Left lung (tissue), 10 donors: ENCODE results near the gene SMARCA2. TPM values are rescaled to one million over a fixed set of nuclear protein-coding genes. Genes with fewer than 3 reads are reported as not detected.

ENCODE experiments used
- ATAC-seq: fragments of 200-7000 bp; cut with Tn5 transposase; one replicate; pipeline ENCODE4 v1.9.1; 2020; ENCODE audit warnings: moderate library complexity
- DNase-seq, 4 donors: peaks; one replicate each; pipeline ENCODE4 v3.0.0-alpha.2; 2013 to 2020
- H3K27ac ChIP-seq, 2 donors: fragments of 200-600 bp; sonication (generic) in 1 of 2; one replicate each; pipeline versions ENCODE4 v1.5.0 to v1.8.0; 2020 to 2021
- H3K27me3 ChIP-seq, 2 donors: fragments of 200-600 bp; sonication (generic) in 1 of 2; one replicate each; pipeline versions ENCODE4 v1.5.0 to v1.8.0; 2020 to 2021
- H3K36me3 ChIP-seq, 2 donors: fragments of 200-600 bp; sonication (generic) in 1 of 2; one replicate each; pipeline versions ENCODE4 v1.5.0 to v1.8.0; 2020 to 2021
- H3K4me1 ChIP-seq, 2 donors: fragments of 200-600 bp; one replicate each; pipeline ENCODE4 v1.8.0; 2021
- H3K4me3 ChIP-seq, 2 donors: fragments of 200-600 bp; sonication (generic) in 1 of 2; one replicate each; pipeline versions ENCODE4 v1.5.0 to v1.8.0; 2020 to 2021; ENCODE audit warnings: mild to moderate bottlenecking in 1 of 2
- H3K9me3 ChIP-seq, 2 donors: fragments of 200-600 bp; sonication (generic) in 1 of 2; one replicate each; pipeline versions ENCODE4 v1.5.0 to v1.8.0; 2020 to 2021
- intact Hi-C, 2 donors: fragments of 100-400 bp; cut with DNase I; formaldehyde crosslinking; loops; one replicate each; pipeline versions ENCODE4 v1.11.2 to v1.14.2; 2022
- polyA plus RNA-seq, 6 donors: library from polyadenylated mRNA; unstranded; fragments of 120-200 nt; gene quantifications; one replicate each; pipeline ENCODE4 v1.2.1, GENCODE V29; 2013; ENCODE audit not compliant: insufficient read length in 6 of 6
- total RNA-seq, 2 donors: library from RNA; stranded (reverse); fragmentation: NEBNext Ultra II Directional; extraction: Animal tissue kit (Norgen Biotek cat#: 25700); gene quantifications; one replicate each; pipeline ENCODE4 v1.2.1, GENCODE V29; 2021
- TF ChIP-seq, protein P1 (sequence below), 2 donors: fragments of 200-600 bp; sonication (generic) in 1 of 2; IDR thresholded peaks; one replicate each; pipeline versions ENCODE4 v1.5.0 to v1.8.0; 2021; ENCODE audit warnings: antibody characterized with exemption in 2 of 2
- donor health status: DM: no; HTN: yes; CAD: no.
- donor health status: DM: no; HTN: no; CAD: no.

SMARCA2 gene
- total and polyA plus RNA-seq, 8 donors: 110 to 207 (median 152) TPM

GRCh38 chr9:2151171-2151570, 136.0 kb downstream of the SMARCA2 start:
- H3K4me1 ChIP-seq: peaks cover 0 to 4% of the 10 kb centered on the region in 2 donors
- H3K27me3 ChIP-seq: no peaks in the 10 kb centered on the region
- no peak overlapping the region for H3K27ac ChIP-seq
- ATAC-seq: no peak
- no peaks in the 10 kb centered on the region for H3K36me3 ChIP-seq
- no peaks in the 10 kb centered on the region for H3K9me3 ChIP-seq
- TF ChIP-seq, protein P1, sequence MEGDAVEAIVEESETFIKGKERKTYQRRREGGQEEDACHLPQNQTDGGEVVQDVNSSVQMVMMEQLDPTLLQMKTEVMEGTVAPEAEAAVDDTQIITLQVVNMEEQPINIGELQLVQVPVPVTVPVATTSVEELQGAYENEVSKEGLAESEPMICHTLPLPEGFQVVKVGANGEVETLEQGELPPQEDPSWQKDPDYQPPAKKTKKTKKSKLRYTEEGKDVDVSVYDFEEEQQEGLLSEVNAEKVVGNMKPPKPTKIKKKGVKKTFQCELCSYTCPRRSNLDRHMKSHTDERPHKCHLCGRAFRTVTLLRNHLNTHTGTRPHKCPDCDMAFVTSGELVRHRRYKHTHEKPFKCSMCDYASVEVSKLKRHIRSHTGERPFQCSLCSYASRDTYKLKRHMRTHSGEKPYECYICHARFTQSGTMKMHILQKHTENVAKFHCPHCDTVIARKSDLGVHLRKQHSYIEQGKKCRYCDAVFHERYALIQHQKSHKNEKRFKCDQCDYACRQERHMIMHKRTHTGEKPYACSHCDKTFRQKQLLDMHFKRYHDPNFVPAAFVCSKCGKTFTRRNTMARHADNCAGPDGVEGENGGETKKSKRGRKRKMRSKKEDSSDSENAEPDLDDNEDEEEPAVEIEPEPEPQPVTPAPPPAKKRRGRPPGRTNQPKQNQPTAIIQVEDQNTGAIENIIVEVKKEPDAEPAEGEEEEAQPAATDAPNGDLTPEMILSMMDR (IDR thresholded peaks at IDR 0.05): no peak
- no peak overlapping the region for H3K4me3 ChIP-seq
- intact Hi-C loops: no loop called here
- DNase-seq: no peak

- H3K4me1 ChIP-seq: peaks cover 11 to 15% of the 10 kb centered on the region in 2 donors
- no peak overlapping the region for H3K27ac ChIP-seq
- ATAC-seq (no peak), DNase-seq (no peak)
- intact Hi-C loops: no loop called here
- H3K9me3 ChIP-seq: no peaks in the 10 kb centered on the region
- TF ChIP-seq, protein P1 (IDR thresholded peaks at IDR 0.05): no peak
- no peak overlapping the region for H3K4me3 ChIP-seq
- no peaks in the 10 kb centered on the region for H3K36me3 ChIP-seq
- no peaks in the 10 kb centered on the region for H3K27me3 ChIP-seq
Measured at GRCh38 chr9:2152966-2153629, 138.0 kb downstream of the SMARCA2 start.

GRCh38 chr9:2153630-2154217, 138.6 kb downstream of the SMARCA2 start:
- DNase-seq: no peak
- H3K4me1 ChIP-seq: peaks cover 11 to 20% of the 10 kb centered on the region in 2 donors
- H3K27ac ChIP-seq: no peak overlapping the region
- TF ChIP-seq, protein P1 (IDR thresholded peaks at IDR 0.05): no peak
- H3K9me3 ChIP-seq: no peaks in the 10 kb centered on the region
- H3K4me3 ChIP-seq: no peak overlapping the region
- no peak for ATAC-seq
- no peaks in the 10 kb centered on the region for H3K27me3 ChIP-seq
- no peaks in the 10 kb centered on the region for H3K36me3 ChIP-seq
- intact Hi-C loops: no loop called here

DNA sequence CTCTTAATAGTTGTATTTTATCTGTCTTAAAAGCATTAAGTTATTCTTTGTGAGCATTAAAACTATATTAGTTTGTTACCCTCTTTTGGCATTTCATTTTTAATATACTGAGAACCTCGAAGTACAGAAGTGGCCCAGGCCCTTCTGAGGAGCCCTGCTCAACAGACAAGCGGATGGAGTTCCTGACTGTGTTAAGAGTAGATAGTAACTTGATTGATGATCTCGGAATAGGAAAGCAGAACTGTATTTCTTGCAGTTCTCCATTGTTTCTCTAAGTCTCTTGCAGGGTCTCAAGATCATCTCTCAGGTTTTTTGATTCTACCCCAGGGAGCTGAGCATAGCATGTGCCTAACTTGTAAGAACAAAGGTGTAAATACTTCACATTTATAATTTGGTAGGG, 139.6 kb downstream of the SMARCA2 start:
- Histone ChIP-seq H3K4me3 (no peak overlapping the region), H3K27me3 (no peaks in the 10 kb centered on the region), H3K9me3 (no peaks in the 10 kb centered on the region), H3K27ac (no peak overlapping the region), H3K36me3 (no peaks in the 10 kb centered on the region), H3K4me1 (peaks cover 11 to 30% of the 10 kb centered on the region in 2 donors)
- TF ChIP-seq, protein P1 (IDR thresholded peaks at IDR 0.05): no peak
- no peak for DNase-seq
- no peak for ATAC-seq
- intact Hi-C loops: no loop called here

DNA sequence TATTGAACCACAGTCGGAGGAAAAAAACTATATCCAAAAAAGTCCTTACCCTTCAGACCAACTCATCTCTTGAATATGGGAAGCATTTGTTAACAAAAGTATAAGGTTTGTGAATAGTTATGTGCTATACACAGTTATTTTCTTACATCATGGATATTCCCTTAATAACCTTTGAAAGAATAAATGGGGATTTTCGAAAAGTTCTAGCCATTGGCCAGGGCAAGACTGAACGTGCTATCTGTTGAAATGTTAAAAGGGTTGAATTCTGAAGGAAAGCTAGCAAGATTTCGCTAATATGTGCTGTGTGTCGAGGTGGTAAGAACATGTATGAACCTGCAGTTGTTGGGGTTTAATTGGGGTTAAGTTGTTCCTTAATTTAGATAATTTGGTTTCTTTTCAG, 140.8 kb downstream of the SMARCA2 start:
- ATAC-seq (no peak), DNase-seq (no peak)
- intact Hi-C loops: no loop called here
- Histone ChIP-seq H3K27me3 (no peaks in the 10 kb centered on the region), H3K4me3 (no peak overlapping the region), H3K36me3 (no peaks in the 10 kb centered on the region), H3K27ac (no peak overlapping the region), H3K9me3 (no peaks in the 10 kb centered on the region), H3K4me1 (peaks cover 20 to 42% of the 10 kb centered on the region in 2 donors)
- TF ChIP-seq, protein P1 (IDR thresholded peaks at IDR 0.05): no peak
